ENCODE measurements around the gene ZNF106.

The ZNF106 gene

DNA sequence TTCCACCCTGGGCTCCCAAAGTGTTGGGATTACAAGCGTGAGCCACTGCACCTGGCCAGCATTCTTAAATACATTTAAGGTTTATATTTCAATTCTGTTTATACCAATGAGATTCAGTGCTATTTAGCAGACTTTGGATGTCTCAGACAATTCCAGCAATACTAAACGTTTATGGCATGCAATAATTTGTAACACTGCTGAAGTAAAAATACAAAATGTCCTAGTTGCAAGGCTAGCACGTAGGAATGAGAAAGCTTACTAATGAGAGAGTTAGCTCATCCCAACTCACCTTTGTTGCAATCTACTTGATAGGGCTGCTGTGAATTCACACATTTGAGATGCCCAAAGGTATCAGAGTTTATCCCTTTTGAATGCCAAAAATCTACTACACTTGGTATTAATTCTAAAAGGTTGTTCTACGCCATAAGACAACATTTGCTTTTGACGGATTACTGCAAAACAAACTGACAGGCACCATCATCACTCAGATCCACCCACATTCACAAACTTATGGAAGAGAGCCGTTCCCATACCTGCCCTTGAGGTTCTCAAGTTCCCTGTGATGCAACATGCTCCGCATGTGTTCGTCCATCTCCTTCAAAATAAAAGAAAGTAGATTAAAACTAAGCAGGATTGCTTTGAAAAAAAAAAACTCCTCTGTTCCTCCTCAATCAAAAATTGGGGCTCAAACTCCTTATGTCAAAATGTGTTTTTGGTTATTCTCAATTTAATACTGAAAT is 25.3 kb downstream of the ZNF106 start:
- TF ChIP-seq SIN3A (IDR thresholded peaks at IDR 0.05; ENCODE audit: borderline replicate concordance, insufficient read depth, low read length) (no peak), TAF1 (IDR thresholded peaks at IDR 0.05; ENCODE audit: borderline replicate concordance, insufficient read depth, low read length) (no peak), POLR2AphosphoS5 (IDR thresholded peaks at IDR 0.05; ENCODE audit: low read depth, low read length) (no peak), FOXP2 (optimal IDR thresholded peaks at IDR 0.05; ENCODE audit: borderline replicate concordance, extremely low read depth, extremely low read length, insufficient read depth) (no peak), REST (IDR thresholded peaks at IDR 0.05; ENCODE audit: insufficient read depth in 1 of 2, low read depth in 2 of 2, low read length in 2 of 2) (no peak)

DNA sequence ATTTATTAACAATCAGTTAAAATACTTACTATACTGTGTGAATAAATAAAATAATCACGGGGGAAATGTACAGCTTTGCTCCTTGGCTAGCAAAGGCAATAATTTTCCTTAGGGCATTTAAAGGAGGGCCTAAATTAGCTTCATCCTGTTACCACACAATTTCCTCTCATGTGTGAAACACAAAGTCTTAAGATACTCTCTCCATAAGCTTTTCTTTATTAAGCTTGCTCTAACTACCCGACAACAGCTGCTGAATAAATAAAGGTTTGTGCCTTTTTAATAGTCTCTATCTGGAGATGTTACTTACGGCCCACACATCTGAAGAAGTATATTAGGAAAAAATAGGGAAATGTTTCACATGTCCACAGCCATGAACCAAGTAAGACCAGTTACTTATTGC is 29.7 kb downstream of the ZNF106 start:
- no peak for TF ChIP-seq REST (IDR thresholded peaks at IDR 0.05; ENCODE audit: insufficient read depth in 1 of 2, low read depth in 2 of 2, low read length in 2 of 2)
- no peak for TF ChIP-seq POLR2AphosphoS5 (IDR thresholded peaks at IDR 0.05; ENCODE audit: low read depth, low read length)
- TF ChIP-seq FOXP2 (optimal IDR thresholded peaks at IDR 0.05; ENCODE audit: borderline replicate concordance, extremely low read depth, extremely low read length, insufficient read depth) = no peak
- TF ChIP-seq SIN3A (IDR thresholded peaks at IDR 0.05; ENCODE audit: borderline replicate concordance, insufficient read depth, low read length) = no peak
- no peak for TF ChIP-seq TAF1 (IDR thresholded peaks at IDR 0.05; ENCODE audit: borderline replicate concordance, insufficient read depth, low read length)

GRCh38 chr15:42457445-42458442 is 33.2 kb downstream of the ZNF106 start:
- TF ChIP-seq SIN3A (IDR thresholded peaks at IDR 0.05; ENCODE audit: borderline replicate concordance, insufficient read depth, low read length) (peak; percentile 43; the same call in 1 of the 2 replicates), TAF1 (IDR thresholded peaks at IDR 0.05; ENCODE audit: borderline replicate concordance, insufficient read depth, low read length) (no peak)

DNA sequence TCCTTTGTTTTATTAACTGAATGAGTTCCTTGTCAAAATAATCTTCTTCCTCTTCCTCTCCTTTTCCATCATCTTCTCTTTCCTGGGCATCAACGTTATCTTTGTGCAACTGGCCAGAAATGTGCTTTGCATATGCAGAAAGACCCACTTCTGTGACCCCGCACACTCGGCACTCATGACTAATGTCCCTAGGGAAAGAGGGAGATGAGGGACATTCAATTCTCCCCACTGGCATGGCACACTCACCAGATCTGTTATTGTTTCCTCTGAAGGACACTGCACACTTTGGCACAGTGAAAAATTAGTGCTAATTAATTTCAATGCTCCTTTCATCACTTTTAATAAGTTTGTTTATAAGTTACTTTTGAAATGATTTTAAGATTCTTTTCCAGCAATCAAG is 34.0 kb downstream of the ZNF106 start:
- no peak for TF ChIP-seq POLR2AphosphoS5 (IDR thresholded peaks at IDR 0.05; ENCODE audit: low read depth, low read length)
- TF ChIP-seq SIN3A (IDR thresholded peaks at IDR 0.05; ENCODE audit: borderline replicate concordance, insufficient read depth, low read length) = no peak
- TF ChIP-seq FOXP2 (optimal IDR thresholded peaks at IDR 0.05; ENCODE audit: borderline replicate concordance, extremely low read depth, extremely low read length, insufficient read depth) = no peak
- TF ChIP-seq REST (IDR thresholded peaks at IDR 0.05; ENCODE audit: insufficient read depth in 1 of 2, low read depth in 2 of 2, low read length in 2 of 2) = no peak

GRCh38 chr15:42456531-42456930 is 34.4 kb downstream of the ZNF106 start:
- TF ChIP-seq FOXP2 (optimal IDR thresholded peaks at IDR 0.05; ENCODE audit: borderline replicate concordance, extremely low read depth, extremely low read length, insufficient read depth) (no peak), TAF1 (IDR thresholded peaks at IDR 0.05; ENCODE audit: borderline replicate concordance, insufficient read depth, low read length) (no peak)

GRCh38 chr15:42453826-42454225 is 37.1 kb downstream of the ZNF106 start:
- TF ChIP-seq FOXP2 (optimal IDR thresholded peaks at IDR 0.05; ENCODE audit: borderline replicate concordance, extremely low read depth, extremely low read length, insufficient read depth) (no peak), SIN3A (IDR thresholded peaks at IDR 0.05; ENCODE audit: borderline replicate concordance, insufficient read depth, low read length) (no peak), TAF1 (IDR thresholded peaks at IDR 0.05; ENCODE audit: borderline replicate concordance, insufficient read depth, low read length) (no peak), POLR2AphosphoS5 (IDR thresholded peaks at IDR 0.05; ENCODE audit: low read depth, low read length) (no peak), REST (IDR thresholded peaks at IDR 0.05; ENCODE audit: insufficient read depth in 1 of 2, low read depth in 2 of 2, low read length in 2 of 2) (no peak)
